Breast epithelium (tissue), 4 donors: Measurements from ENCODE around the gene BCL2. TPM values are rescaled to one million over a fixed set of nuclear protein-coding genes. Genes with fewer than 3 reads are reported as not detected.

Source experiments
- DNase-seq, 2 donors: peaks; one replicate each; pipeline ENCODE4 v3.0.0-alpha.2; 2019; ENCODE audit warnings: low spot score in 2 of 2
- H3K27ac ChIP-seq, 2 donors: fragments of 200-600 bp; sonication (generic) in 1 of 2; one replicate each; pipeline ENCODE4 v1.5.1; 2016 to 2019; ENCODE audit warnings: mild to moderate bottlenecking in 1 of 2
- H3K27me3 ChIP-seq, 2 donors: fragments of 200-600 bp; sonication (generic) in 1 of 2; one replicate each; pipeline versions ENCODE4 v1.5.1 to v1.6.0; 2017 to 2019; ENCODE audit warnings: control low read depth in 1 of 2, mild to moderate bottlenecking in 1 of 2
- H3K36me3 ChIP-seq: fragments of 200-600 bp; one replicate; pipeline ENCODE4 v1.5.1; 2019
- H3K4me1 ChIP-seq, 2 donors: fragments of 200-600 bp; sonication (generic); one replicate each; pipeline ENCODE4 v1.5.1; 2016 to 2019; ENCODE audit warnings: control low read depth in 1 of 2
- H3K4me3 ChIP-seq, 3 donors: fragments of 200-600 bp; sonication (generic); 1 replicate in 2 of 3; 2 replicates in 1 of 3; pipeline ENCODE4 v1.5.1; 2016 to 2019; ENCODE audit warnings: mild to moderate bottlenecking in 3 of 3, moderate library complexity in 2 of 3
- H3K9me3 ChIP-seq, 2 donors: fragments of 200-600 bp; sonication (generic) in 1 of 2; one replicate each; pipeline ENCODE4 v1.5.1; 2016 to 2019; ENCODE audit warnings: control low read depth in 1 of 2
- POLR2A ChIP-seq: fragments of 450-650 bp; IDR thresholded peaks from one replicate; pipeline ENCODE4 v1.6.1; 2016; ENCODE audit warnings: antibody characterized with exemption, mild to moderate bottlenecking, moderate library complexity
- POLR2AphosphoS5 ChIP-seq, 3 donors: sonication (generic); formaldehyde crosslinking; IDR thresholded peaks; one replicate each; pipeline ENCODE4 v1.6.1; 2017; ENCODE audit warnings: antibody characterized with exemption in 3 of 3
- intact Hi-C: fragments of 100-400 bp; cut with DNase I; formaldehyde crosslinking; loops from one replicate; pipeline ENCODE4 v1.15.1; 2023; ENCODE audit warnings: low total_unique reads
- total RNA-seq, 3 donors: library from RNA; depleted of rRNA; stranded (reverse); fragments of >200 nt; gene quantifications; one replicate each; pipeline ENCODE4 v1.1.0, GENCODE V29; 2016
- TF ChIP-seq, protein P1 (sequence below), 3 donors: fragments of 450-650 bp; IDR thresholded peaks; one replicate each; pipeline ENCODE4 v1.5.1; 2016 to 2017; ENCODE audit warnings: antibody characterized with exemption in 3 of 3, mild to moderate bottlenecking in 3 of 3, moderate library complexity in 3 of 3

BCL2 gene
- total RNA-seq, 3 donors from 2014 or later = 41.3 to 82.5 (median 43.6) TPM

DNA sequence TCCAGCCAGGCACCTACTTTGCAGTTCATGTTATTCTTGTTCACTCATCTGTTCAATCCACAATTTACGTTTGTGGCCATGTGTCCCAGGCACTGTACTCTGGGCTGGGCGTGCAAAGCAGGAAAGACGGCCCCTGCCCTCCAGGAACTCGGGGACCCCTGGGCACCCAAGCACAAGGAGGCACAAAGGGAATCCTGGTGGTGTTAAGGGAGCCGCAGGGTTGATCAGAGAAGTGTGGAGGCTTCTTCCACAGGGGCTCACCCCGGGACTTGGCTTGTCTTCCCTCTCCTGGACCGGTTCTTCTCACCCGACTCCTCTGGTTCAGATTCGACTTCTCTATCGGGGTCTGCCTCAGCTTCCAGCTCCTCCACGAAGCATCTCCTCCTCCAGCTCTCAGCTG, 230.5 kb downstream of the BCL2 start:
- no peaks in the 10 kb centered on the region for H3K9me3 ChIP-seq
- no peak overlapping the region for H3K4me3 ChIP-seq
- DNase-seq = no peak
- no peaks in the 10 kb centered on the region for H3K36me3 ChIP-seq
- H3K4me1 ChIP-seq = no peaks in the 10 kb centered on the region
- intact Hi-C loops = no loop called here
- H3K27me3 ChIP-seq = no peaks in the 10 kb centered on the region
- TF ChIP-seq POLR2A (no peak), POLR2AphosphoS5 (IDR thresholded peaks at IDR 0.05) (no peak)
- TF ChIP-seq, protein P1, sequence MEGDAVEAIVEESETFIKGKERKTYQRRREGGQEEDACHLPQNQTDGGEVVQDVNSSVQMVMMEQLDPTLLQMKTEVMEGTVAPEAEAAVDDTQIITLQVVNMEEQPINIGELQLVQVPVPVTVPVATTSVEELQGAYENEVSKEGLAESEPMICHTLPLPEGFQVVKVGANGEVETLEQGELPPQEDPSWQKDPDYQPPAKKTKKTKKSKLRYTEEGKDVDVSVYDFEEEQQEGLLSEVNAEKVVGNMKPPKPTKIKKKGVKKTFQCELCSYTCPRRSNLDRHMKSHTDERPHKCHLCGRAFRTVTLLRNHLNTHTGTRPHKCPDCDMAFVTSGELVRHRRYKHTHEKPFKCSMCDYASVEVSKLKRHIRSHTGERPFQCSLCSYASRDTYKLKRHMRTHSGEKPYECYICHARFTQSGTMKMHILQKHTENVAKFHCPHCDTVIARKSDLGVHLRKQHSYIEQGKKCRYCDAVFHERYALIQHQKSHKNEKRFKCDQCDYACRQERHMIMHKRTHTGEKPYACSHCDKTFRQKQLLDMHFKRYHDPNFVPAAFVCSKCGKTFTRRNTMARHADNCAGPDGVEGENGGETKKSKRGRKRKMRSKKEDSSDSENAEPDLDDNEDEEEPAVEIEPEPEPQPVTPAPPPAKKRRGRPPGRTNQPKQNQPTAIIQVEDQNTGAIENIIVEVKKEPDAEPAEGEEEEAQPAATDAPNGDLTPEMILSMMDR (IDR thresholded peaks at IDR 0.05) = no peak
- H3K27ac ChIP-seq = peak overlapping the region in 1 of 2 donors; percentile 71

DNA sequence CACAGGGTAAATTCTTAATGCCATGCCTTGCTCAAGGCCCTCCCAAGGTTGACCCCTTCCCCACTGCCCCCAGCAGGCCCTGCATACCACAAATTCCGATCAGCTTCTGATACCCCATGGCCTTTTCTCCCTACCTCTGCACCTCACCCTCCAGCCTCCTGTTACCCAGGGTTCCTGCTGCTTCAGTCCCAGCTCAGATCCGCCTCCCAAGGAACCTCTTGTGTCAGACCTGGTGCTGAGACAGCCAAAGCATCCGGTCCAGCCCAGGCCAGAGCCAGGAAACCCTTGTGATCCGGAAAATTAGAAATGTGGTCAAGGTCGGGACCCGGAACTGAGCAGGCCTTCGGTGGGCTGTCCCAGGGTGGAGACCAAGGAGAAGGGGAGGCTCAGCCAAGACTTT, 231.3 kb downstream of the BCL2 start:
- Histone ChIP-seq H3K27ac (peak overlapping the region in 1 of 2 donors; percentile 71), H3K27me3 (no peaks in the 10 kb centered on the region), H3K4me3 (no peak overlapping the region), H3K36me3 (no peaks in the 10 kb centered on the region), H3K9me3 (no peaks in the 10 kb centered on the region), H3K4me1 (no peaks in the 10 kb centered on the region)
- DNase-seq = no peak
- intact Hi-C loops = no loop called here
- TF ChIP-seq POLR2A (no peak), POLR2AphosphoS5 (IDR thresholded peaks at IDR 0.05) (no peak)
- TF ChIP-seq, protein P1 (IDR thresholded peaks at IDR 0.05) = no peak

DNA sequence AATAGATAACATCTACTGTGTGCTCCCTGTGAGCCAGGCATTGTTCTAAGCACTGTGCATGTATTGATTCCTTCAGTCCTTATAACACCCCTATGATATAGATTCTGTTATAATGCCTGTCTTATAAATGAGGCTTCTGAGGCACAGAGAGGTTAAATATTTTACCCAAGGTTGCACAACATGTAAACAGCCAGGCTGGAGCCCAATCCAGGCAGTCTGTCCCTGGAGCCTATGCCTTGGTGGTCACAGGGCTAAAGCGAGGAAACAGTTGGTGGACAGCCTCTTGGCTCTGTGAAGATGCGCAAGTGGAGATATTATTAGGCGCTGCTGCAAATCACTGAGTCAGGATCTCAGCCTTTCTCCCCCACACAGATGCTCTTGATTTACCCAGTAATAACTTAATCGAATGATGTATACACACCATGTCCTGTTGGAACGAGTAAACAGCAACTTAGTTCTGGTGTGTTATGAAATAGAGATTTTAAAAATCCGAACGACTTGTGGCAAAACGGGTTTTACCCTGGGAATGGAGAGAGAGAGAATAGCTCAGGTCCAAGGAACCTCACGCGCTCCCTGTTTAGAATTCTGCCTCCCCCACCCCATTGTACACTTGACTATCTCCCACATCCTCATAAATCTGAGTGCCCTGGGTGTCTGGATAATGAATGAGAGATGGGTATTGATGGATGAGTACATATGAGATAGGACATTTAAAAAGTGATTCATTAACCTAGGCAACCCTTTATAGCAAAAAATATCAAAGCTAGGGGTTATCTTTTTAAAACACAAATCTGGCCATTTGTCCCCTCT, 231.9 kb downstream of the BCL2 start:
- Histone ChIP-seq H3K27ac (peak overlapping the region in 1 of 2 donors; percentile 71), H3K4me3 (no peak overlapping the region), H3K27me3 (no peaks in the 10 kb centered on the region), H3K9me3 (no peaks in the 10 kb centered on the region), H3K4me1 (no peaks in the 10 kb centered on the region), H3K36me3 (no peaks in the 10 kb centered on the region)
- DNase-seq = no peak
- intact Hi-C loops = no loop called here
- TF ChIP-seq POLR2AphosphoS5 (IDR thresholded peaks at IDR 0.05) (no peak), POLR2A (no peak)
- TF ChIP-seq, protein P1 (IDR thresholded peaks at IDR 0.05) = no peak

DNA sequence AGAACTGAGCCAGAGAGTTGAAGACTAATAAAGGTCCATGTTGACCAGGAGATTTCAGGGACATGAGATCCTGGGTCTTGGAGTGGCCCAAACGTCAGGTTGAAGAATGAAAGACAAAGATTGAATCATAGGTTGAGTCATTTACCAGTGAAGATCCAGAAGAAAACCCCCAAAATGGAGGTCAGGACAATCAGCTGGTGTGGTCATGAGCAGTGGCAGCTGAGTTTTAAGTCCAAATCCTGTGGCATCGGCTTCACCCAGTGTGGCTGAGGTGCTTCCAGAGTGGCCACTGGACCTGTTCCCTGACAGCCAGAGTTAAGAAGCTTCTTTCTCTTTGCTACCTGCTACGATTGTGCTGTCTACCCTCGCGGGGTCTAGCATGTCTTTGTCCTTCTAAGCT, 234.0 kb downstream of the BCL2 start:
- intact Hi-C loops = no loop called here
- Histone ChIP-seq H3K27ac (no peak overlapping the region), H3K4me3 (no peak overlapping the region), H3K36me3 (no peaks in the 10 kb centered on the region), H3K9me3 (no peaks in the 10 kb centered on the region), H3K27me3 (no peaks in the 10 kb centered on the region), H3K4me1 (no peaks in the 10 kb centered on the region)
- no peak for TF ChIP-seq POLR2A
- TF ChIP-seq, protein P1 (IDR thresholded peaks at IDR 0.05) = no peak
- TF ChIP-seq POLR2AphosphoS5 (IDR thresholded peaks at IDR 0.05) = no peak
- DNase-seq = no peak

DNA sequence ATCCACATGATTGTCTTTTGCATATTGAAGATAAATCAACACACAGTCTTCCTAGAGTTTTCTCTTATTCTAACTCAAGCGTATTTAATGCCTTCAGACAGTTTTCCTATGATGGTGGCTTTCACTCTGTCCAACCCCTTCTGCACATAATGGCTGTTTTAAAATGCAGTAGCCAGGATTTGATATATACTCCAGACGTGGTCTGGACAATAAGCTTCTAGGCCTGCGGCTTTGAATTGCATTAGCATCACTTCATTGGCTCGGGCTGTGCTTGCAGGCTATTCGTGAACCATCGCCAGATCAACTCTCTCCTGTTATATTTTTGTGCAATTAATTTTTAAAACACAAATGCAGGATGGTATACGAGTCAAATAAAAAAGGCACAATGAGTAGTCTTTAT, 235.3 kb downstream of the BCL2 start:
- no peak for TF ChIP-seq POLR2AphosphoS5 (IDR thresholded peaks at IDR 0.05)
- TF ChIP-seq POLR2A = no peak
- TF ChIP-seq, protein P1 (IDR thresholded peaks at IDR 0.05) = no peak
- no peak overlapping the region for H3K27ac ChIP-seq
- no peaks in the 10 kb centered on the region for H3K4me1 ChIP-seq
- no peak for DNase-seq
- peaks cover 4 to 9% of the 10 kb centered on the region in 2 donors for H3K9me3 ChIP-seq
- no peak overlapping the region for H3K4me3 ChIP-seq
- H3K36me3 ChIP-seq = no peaks in the 10 kb centered on the region
- intact Hi-C loops = no loop called here
- no peaks in the 10 kb centered on the region for H3K27me3 ChIP-seq
